GM19324 (cell line): ENCODE measurements around the gene CHRNA7.
"Not testable (repeated sequence)": the region's sequence is repeated elsewhere in the genome, so short reads cannot be mapped to it uniquely, and the experiment has no call there.

Source experiments
- ATAC-seq: cut with Tn5 transposase; IDR thresholded peaks from one replicate; pipeline ENCODE4 v1.9.1; 2021; ENCODE audit warnings: mild to moderate bottlenecking, moderate library complexity; ENCODE audit not compliant: unreplicated experiment, low FRiP score

CHRNA7 gene

DNA sequence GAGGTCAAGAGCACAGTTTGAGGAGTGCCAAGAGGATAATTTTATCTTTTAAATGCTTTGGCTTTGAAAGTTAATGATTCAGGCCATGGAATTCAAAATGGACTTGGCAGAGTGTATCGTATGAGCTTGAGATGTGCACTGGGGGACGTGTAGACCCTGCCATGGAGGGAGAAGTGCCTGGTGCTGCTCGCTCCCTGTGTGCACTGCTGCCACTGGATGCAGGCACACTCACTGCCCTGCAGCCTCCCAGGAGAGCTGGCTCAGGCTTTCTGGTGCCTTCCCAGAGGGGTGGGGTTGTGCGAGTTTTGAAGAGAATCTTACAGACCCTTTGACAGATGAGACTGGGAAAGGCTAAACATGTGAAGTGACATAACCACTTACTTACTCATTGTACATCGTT lies 135.5 kb downstream of the CHRNA7 start:
- not testable (repeated sequence) for ATAC-seq

DNA sequence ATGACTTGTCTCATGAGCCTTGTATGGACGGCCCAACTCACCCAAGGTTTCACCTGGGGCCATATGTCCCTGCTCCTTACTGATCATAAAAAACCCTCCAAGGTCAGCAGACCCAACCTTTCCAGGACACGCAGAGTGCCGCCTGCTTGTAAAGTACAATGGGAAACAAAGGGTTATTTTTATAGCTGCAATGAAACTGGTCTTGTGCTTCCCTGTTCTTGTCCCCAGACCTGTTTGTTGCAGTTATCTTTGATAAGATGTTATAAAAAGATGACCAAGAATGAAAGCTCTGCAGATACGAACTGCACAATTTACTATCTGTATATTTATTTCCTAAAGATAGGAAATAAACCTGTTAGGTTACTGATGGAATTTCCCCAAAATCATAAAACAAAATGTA lies 136.0 kb downstream of the CHRNA7 start:
- not testable (repeated sequence) for ATAC-seq

DNA sequence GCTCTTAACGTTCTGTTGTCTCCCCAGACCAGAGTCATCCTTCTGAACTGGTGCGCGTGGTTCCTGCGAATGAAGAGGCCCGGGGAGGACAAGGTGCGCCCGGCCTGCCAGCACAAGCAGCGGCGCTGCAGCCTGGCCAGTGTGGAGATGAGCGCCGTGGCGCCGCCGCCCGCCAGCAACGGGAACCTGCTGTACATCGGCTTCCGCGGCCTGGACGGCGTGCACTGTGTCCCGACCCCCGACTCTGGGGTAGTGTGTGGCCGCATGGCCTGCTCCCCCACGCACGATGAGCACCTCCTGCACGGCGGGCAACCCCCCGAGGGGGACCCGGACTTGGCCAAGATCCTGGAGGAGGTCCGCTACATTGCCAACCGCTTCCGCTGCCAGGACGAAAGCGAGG lies 137.6 kb downstream of the CHRNA7 start:
- not testable (repeated sequence) for ATAC-seq

GRCh38 chr15:32180579-32180978 lies 150.3 kb downstream of the CHRNA7 start:
- ATAC-seq: not testable (repeated sequence)

GRCh38 chr15:32193780-32194179 lies 163.5 kb downstream of the CHRNA7 start:
- ATAC-seq: not testable (repeated sequence)

- not testable (repeated sequence) for ATAC-seq
Observed at GRCh38 chr15:32196206-32196605, 165.9 kb downstream of the CHRNA7 start.

- not testable (repeated sequence) for ATAC-seq
Observed at GRCh38 chr15:32198938-32199337, 168.6 kb downstream of the CHRNA7 start.

DNA sequence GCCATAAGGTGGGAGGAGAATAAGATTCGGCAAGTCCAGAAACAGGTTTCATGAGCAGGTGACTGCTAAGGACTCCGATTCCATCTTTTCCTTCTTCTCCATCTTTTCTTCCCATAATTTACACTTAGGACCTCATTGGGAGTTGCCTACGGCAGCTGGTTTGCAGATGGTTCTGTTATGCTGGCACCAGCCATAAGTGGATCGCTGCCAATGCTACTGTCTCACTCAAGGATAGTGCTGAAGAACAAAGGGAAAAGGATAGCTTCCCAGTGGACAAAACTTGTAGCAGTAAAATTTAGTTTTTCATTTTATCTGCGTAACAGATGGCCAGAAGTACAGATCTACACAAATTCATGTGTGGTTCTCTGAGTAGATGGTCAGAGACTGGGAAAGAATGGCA lies 178.8 kb downstream of the CHRNA7 start:
- ATAC-seq: not testable (repeated sequence)

DNA sequence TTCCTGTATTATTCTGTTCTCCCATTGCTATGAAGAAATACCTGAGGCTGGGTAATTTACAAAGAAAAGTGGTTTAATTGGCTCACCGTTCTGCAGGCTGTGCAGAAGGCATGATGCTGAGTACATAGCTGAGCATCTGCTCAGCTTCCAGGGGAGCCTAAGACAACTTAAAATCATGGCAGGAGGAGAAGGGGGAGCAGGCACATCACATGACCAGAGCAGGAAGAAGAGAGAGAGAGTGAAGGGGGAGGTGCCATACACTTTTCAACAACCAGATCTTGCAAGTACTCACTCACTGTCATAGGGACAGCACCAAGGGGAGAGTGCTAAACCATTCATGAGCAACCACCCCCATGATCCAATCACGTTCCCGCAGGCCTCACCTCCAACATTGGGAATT lies 188.4 kb downstream of the CHRNA7 start:
- no peak for ATAC-seq
